Immature natural killer cell (primary cell): ENCODE data around the gene SEZ6L. TPM values are rescaled to one million over a fixed set of nuclear protein-coding genes. Genes with fewer than 3 reads are reported as not detected.

Experiments
- DNase-seq, 3 donors: peaks; one replicate each; pipeline ENCODE4 v3.0.0; 2022; ENCODE audit warnings: mixed read lengths in 1 of 3
- H3K27ac Mint-ChIP-seq, 6 donors: one replicate each; pipeline ENCODE4 v1.8.0; 2020; ENCODE audit warnings: mixed read lengths in 6 of 6, mild to moderate bottlenecking in 5 of 6, inconsistent platforms in 4 of 6, moderate library complexity in 3 of 6
- H3K27me3 Mint-ChIP-seq, 3 donors: one replicate each; pipeline ENCODE4 v1.8.0; 2020 to 2021; ENCODE audit warnings: low read depth in 3 of 3, mild to moderate bottlenecking in 3 of 3, mixed read lengths in 3 of 3, moderate library complexity in 3 of 3, inconsistent platforms in 1 of 3
- H3K36me3 Mint-ChIP-seq, 3 donors: one replicate each; pipeline ENCODE4 v1.8.0; 2020; ENCODE audit warnings: mixed read lengths in 3 of 3, inconsistent platforms in 2 of 3, mild to moderate bottlenecking in 2 of 3
- H3K4me1 Mint-ChIP-seq, 2 donors: one replicate each; pipeline ENCODE4 v1.8.0; 2020; ENCODE audit warnings: inconsistent platforms in 2 of 2, mild to moderate bottlenecking in 2 of 2, mixed read lengths in 2 of 2, moderate library complexity in 1 of 2
- H3K4me3 Mint-ChIP-seq, 5 donors: one replicate each; pipeline ENCODE4 v1.8.0; 2020; ENCODE audit warnings: mild to moderate bottlenecking in 5 of 5, mixed read lengths in 5 of 5, inconsistent platforms in 3 of 5, moderate library complexity in 3 of 5
- H3K9me3 Mint-ChIP-seq, 6 donors: one replicate each; pipeline ENCODE4 v1.8.0; 2020; ENCODE audit warnings: mild to moderate bottlenecking in 6 of 6, mixed read lengths in 6 of 6, inconsistent platforms in 4 of 6, moderate library complexity in 3 of 6
- polyA plus RNA-seq, 3 donors: library from polyadenylated mRNA; unstranded; fragments of 300-500 nt; fragmentation: Illumina TruSeq; gene quantifications; one replicate each; pipeline ENCODE4 v1.2.3, GENCODE V29; 2021

Gene SEZ6L
- polyA plus RNA-seq, 3 donors from 2014 or later: 0.20 to 1.7 TPM; not detected in 1

DNA sequence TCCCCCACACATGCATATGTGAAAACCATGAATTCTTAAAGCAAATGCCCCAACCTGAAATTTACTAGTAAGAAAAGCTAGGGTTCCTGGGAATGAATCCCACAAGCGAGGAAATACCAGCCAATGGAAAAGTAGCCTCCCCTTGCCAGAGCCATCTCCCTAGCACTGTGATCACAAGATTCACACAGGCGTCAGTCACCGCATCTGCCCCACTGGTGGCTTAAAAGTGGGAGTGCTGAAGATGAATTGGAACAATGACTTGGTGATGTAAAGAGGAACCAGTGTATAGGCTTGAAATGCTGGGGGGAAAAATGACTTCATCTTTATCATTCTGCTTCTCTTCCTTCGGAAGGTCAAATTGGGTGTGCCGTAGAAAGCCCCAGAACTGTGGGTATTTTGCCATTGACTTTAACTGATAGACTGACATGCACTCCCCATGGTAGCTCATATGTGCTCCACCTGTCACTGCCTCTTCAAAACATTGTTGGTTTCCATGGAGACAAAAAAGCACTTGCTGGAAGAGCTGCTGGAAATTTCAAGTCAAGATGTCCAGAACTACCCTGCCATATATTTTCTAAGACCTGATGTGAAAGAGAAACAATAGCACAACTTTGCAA, 240.6 kb downstream of the SEZ6L start:
- Mint-ChIP-seq H3K27ac (no peak overlapping the region), H3K4me1 (no peaks in the 10 kb centered on the region), H3K9me3 (no peaks in the 10 kb centered on the region), H3K27me3 (peaks cover 3 to 8% (median 6%) of the 10 kb centered on the region in 3 donors), H3K36me3 (no peaks in the 10 kb centered on the region), H3K4me3 (no peak overlapping the region)
- DNase-seq: no peak

DNA sequence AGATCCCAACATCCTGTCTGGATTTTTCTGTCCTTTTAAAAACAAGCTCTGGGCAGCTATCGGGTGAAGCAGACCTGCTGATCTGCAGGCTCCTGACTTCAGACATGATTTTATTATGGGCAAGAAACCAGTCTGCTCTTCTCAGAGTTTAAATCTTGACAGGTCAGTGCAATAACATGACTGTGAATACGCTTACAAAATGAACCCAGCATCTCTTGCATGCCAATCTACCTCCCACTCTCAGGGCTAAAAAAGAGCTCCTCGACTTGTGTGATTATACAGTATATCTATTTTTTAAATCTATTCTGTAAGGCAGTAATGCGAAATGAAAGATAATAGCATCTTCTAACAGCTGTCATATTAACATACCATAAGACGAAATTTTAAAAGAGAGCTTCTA, 241.1 kb downstream of the SEZ6L start:
- H3K27me3 Mint-ChIP-seq: peaks cover 3 to 8% (median 6%) of the 10 kb centered on the region in 3 donors
- H3K36me3 Mint-ChIP-seq: no peaks in the 10 kb centered on the region
- no peak overlapping the region for H3K4me3 Mint-ChIP-seq
- no peaks in the 10 kb centered on the region for H3K4me1 Mint-ChIP-seq
- no peak overlapping the region for H3K27ac Mint-ChIP-seq
- no peak for DNase-seq
- no peaks in the 10 kb centered on the region for H3K9me3 Mint-ChIP-seq

DNA sequence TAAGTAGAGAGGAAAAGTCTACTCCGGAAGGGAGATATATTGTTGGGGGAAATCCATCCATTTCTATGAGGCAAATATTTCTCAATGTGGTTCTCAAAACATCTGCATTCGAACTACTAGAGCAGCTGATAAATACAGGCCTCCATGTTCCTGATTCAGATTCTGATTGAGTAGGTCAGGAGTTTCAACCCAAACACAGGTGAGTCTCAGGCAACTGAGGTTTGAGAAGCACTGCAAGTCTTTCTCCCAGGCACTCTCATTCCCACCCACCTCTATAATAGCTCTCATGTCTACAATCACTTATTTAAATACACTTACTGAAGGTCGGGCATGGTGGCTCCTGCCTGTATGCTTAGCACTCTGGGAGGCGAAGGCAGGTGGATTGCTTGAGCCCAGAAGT, 245.1 kb downstream of the SEZ6L start:
- Mint-ChIP-seq H3K27ac (no peak overlapping the region), H3K4me3 (no peak overlapping the region), H3K4me1 (no peaks in the 10 kb centered on the region), H3K27me3 (peaks cover 2 to 10% (median 3%) of the 10 kb centered on the region in 3 donors), H3K36me3 (no peaks in the 10 kb centered on the region), H3K9me3 (no peaks in the 10 kb centered on the region)
- no peak for DNase-seq

DNA sequence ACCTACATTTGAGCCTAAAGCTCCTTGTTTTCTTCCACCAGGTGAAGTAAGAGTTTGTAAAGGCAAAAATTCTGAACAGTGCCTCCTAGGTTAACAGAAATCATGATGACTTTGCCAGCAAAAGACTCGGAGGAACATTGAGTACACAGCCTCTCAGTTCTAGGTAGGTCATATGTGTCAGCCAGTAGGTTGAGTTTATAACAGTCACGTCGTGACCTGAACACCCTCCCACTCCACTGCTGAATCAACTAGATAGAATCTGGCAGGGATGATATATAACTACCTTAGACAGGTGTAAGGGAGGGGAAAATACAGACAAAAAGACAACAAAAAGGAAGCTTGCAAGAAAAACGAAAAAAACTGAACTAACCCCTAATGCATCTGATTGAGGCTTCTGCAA, 247.0 kb downstream of the SEZ6L start:
- H3K27me3 Mint-ChIP-seq: peaks cover 0 to 10% (median 5%) of the 10 kb centered on the region in 3 donors
- no peaks in the 10 kb centered on the region for H3K36me3 Mint-ChIP-seq
- H3K9me3 Mint-ChIP-seq: no peaks in the 10 kb centered on the region
- no peaks in the 10 kb centered on the region for H3K4me1 Mint-ChIP-seq
- H3K27ac Mint-ChIP-seq: no peak overlapping the region
- no peak overlapping the region for H3K4me3 Mint-ChIP-seq
- no peak for DNase-seq

DNA sequence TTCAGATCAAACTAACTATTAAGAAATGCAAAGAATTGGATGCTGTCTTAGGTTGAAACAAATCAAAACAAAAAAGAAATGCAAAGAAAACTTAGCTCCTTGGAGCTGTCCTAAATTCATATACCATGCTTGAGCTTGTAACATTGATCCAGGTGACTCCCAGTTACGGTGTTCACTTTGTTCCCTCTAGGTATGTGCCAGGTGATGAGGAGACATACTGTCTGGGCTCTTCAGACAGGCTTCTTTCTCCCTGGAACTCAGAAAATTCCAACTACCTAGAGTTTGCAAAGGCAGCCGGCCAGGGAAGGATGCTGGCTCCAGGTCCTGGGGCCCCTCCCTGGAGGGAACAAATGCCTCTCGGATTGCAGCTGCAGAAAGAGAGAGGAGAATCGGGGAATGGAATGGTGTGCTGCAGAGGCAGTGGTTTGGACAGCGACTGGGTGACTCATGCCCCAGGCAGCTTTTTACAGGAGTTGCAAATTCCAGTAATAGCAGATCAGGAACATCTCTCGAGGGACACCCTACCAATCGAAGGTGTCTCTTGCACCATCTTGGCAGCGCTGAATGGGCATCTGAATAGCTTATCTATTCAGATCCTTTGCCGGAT, 247.5 kb downstream of the SEZ6L start:
- Mint-ChIP-seq H3K27me3 (peaks cover 4 to 10% (median 5%) of the 10 kb centered on the region in 3 donors), H3K4me3 (no peak overlapping the region), H3K27ac (no peak overlapping the region), H3K9me3 (no peaks in the 10 kb centered on the region), H3K4me1 (no peaks in the 10 kb centered on the region), H3K36me3 (no peaks in the 10 kb centered on the region)
- no peak for DNase-seq

DNA sequence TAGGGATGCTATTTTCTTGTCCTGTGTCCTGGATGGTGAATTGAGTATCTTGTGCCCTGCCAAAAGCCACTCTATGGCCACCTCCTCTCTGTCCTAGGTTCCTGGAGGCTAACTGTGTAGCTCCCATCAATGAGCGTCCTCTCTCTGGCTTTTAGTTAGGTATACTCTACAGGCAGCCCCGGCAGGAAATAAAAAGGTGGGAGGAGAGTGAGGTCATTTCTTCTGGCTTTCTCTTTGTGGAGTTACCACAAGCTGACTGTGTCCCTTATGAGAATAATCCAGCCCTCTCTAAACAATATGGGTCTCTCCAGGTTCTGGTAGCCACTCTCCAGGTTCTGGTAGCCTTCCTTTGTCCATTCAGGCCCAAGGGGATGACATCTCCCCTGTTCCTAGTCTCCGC, 248.1 kb downstream of the SEZ6L start:
- no peak for DNase-seq
- no peak overlapping the region for H3K4me3 Mint-ChIP-seq
- no peaks in the 10 kb centered on the region for H3K36me3 Mint-ChIP-seq
- no peak overlapping the region for H3K27ac Mint-ChIP-seq
- H3K27me3 Mint-ChIP-seq: peaks cover 5 to 10% (median 7%) of the 10 kb centered on the region in 3 donors
- H3K4me1 Mint-ChIP-seq: no peaks in the 10 kb centered on the region
- H3K9me3 Mint-ChIP-seq: peaks cover 0 to under 1% (median 0%) of the 10 kb centered on the region in 6 donors

DNA sequence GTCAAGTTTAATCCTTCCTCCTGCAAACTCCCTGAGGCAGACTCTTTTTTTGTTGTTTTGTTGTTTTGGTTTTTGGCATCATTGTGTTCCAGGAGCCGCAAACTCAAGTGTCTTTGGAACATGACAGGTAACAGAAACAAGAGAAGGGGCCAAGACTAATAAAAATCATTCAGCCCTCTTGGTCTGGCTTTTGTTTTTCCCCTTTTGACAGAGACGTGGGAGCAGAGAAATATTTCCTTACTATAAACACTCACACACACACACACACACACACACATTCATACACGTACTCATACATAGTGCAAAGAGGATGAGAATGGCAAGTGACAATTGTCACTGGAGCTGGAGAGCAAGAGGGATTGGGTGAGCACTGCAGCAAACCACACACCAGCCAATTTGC, 249.4 kb downstream of the SEZ6L start:
- DNase-seq: no peak
- Mint-ChIP-seq H3K36me3 (peaks cover 0 to 8% (median 2%) of the 10 kb centered on the region in 3 donors), H3K27ac (no peak overlapping the region), H3K27me3 (peaks cover 6 to 9% (median 7%) of the 10 kb centered on the region in 3 donors), H3K9me3 (peaks cover 0 to 12% (median 9%) of the 10 kb centered on the region in 6 donors), H3K4me1 (no peaks in the 10 kb centered on the region), H3K4me3 (no peak overlapping the region)

DNA sequence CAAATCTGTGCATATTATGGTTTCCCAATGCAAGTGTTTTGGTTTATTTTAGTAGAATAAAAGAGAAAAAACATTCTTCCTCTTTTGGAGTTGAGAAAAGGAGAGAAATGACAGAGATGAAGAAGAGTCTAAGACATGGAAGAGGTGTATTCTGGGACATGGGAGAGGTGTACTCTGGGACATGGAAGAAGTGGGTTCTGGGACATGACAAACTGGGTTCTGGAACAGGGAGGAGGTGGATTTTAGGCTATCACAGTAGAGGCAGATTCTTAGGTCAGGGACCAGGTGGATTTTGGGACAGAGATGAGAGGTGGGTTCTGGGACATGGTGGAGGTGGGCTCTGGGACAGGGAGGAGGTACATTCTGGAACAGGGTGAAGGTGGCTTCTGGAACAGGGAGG, 257.7 kb downstream of the SEZ6L start:
- Mint-ChIP-seq H3K36me3 (peaks cover 0 to 8% (median 2%) of the 10 kb centered on the region in 3 donors), H3K9me3 (peaks cover 0 to 15% (median 9%) of the 10 kb centered on the region in 6 donors), H3K4me1 (peaks cover 15 to 23% of the 10 kb centered on the region in 2 donors), H3K27me3 (peaks cover 7 to 8% (median 8%) of the 10 kb centered on the region in 3 donors), H3K27ac (peak overlapping the region; percentile 13 to 83 (median 53)), H3K4me3 (peak overlapping the region; percentile 3 to 77 (median 68))
- DNase-seq: no peak

DNA sequence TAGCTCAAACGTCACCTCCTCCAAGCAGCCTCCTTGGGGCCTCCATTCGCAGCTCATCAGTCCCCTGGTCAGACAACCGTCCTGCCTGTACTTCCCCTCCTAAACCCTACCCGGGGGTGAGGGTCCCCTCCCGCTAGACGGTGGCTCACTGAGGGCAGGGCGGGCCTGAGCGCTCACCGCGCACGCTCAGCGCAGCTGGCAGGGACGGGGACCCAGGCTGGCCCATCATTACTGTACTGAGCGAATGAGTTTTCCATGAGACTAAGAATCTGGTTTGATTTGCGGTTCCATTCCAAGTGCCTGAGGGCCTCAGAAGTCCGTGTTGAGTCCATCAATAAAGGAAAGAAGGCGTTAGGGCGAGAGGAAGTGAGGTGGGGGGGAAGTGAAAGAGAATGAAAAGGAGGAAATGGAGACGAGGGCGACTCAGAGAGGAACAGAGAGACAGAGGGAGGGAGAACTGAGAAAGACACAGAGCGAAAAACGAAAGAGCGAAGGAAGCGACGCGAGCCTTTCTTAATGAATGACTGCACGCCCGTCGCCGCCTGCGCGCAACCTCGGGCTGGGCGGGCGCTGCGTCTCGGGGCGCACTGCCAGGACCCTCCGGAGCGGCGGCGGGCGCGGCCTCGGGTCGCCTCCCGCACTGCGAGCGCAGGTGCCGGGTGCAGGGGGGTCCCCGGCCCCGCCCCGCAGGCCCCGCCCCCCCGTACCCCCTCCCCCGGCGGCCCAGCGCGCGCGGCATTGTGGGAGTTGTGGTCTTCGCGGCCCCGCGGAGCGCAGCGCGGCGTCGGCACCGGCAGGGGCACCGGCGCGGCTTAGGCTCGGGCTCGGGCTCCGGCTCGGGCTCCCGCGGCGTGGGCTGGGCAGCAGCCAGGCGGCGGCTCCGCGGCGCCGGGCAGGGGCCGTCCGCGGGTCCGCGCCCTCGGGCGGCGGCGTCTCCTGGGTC, 259.5 kb downstream of the SEZ6L start, which contains the start of gene ASPHD2:
Gene ASPHD2 (plus strand): TSS at position 746 of the 943 bp plus-strand sequence. CDS start 4,356 bp downstream, outside the sequence.
- DNase-seq: peak; percentile 70 to 81 (median 78)
- H3K4me1 Mint-ChIP-seq: peaks cover 15 to 23% of the 10 kb centered on the region in 2 donors
- peaks cover 0 to 1% (median 0%) of the 10 kb centered on the region in 6 donors for H3K9me3 Mint-ChIP-seq
- H3K27ac Mint-ChIP-seq: peak within 1 kb of the TSS; percentile 89 to 100 (median 96)
- peaks cover 0 to 7% (median 0%) of the 10 kb centered on the region in 3 donors for H3K36me3 Mint-ChIP-seq
- H3K4me3 Mint-ChIP-seq: peak within 1 kb of the TSS; percentile 95 to 100 (median 98)
- peaks cover 2 to 7% (median 6%) of the 10 kb centered on the region in 3 donors for H3K27me3 Mint-ChIP-seq

DNA sequence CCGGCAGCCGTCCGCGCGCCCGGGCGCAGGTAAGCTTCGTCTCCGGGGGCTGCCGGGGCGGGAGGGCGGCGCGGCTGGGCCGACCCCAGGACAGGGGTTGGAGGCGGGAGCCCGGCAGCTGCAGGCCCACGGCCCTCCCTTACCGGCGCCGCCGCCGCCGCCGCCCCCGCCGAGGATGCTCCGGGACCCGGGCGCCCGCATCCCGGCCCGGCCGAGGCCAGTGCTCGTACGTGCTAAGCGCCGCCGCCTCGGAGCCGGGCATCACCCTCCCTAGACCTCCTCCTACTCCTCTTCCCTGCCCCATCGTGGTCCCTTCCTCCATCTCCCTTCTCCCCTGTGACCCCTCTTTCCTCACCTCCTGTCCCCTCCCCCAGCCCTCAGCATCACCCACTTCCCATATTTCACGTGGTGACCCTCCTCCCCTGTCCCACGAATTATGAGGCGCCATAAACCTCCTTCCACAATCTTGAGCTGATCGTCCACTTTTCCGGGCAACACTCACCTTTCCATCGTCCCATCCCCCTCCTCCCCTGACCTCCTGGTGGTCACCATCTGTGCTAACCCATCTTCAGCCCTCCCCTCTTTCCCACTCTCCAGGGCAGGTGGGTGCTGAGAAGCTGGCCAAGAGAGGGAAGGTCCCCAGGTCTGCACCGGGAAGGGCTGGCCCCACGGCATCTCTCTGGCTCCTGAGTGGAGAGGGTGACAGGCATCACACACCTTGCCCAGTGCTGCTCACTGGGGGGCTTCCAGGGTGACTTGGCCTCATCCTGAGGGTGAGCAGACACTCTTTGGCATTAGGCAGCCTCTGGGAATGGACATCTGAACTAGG, 260.4 kb downstream of the SEZ6L start:
- Mint-ChIP-seq H3K36me3 (peaks cover 0 to 7% (median 4%) of the 10 kb centered on the region in 3 donors), H3K4me1 (peaks cover 15 to 23% of the 10 kb centered on the region in 2 donors), H3K4me3 (peak overlapping the region; percentile 62 to 82 (median 82)), H3K27me3 (peaks cover 2 to 7% (median 3%) of the 10 kb centered on the region in 3 donors), H3K27ac (peak overlapping the region; percentile 8 to 85 (median 68)), H3K9me3 (no peaks in the 10 kb centered on the region)
- DNase-seq: peak in 1 of 3 donors; percentile 5

DNA sequence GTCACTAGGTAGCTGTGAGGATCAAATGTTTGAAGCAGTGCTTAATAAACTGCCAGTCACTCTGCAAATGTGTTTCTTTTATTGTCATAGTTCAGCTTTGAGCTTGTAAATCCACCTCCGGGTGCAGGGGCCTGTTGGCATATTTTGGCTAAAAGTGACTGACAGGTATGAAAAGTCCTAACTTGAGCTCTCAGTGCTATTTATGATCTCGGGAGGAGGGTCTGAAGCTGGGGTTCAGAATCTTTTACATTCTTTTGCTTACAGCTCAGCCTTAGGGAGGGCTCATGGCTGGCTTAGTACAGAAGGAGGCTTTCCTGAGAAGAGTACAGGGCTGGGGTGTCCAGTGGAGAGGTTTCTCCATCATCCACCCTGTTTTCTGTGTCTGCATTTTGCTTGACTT, 261.3 kb downstream of the SEZ6L start:
- Mint-ChIP-seq H3K27ac (peak overlapping the region; percentile 8 to 81 (median 64)), H3K4me3 (peak overlapping the region; percentile 62 to 82 (median 82)), H3K27me3 (peaks cover 3 to 7% (median 4%) of the 10 kb centered on the region in 3 donors), H3K9me3 (no peaks in the 10 kb centered on the region), H3K4me1 (peaks cover 15 to 23% of the 10 kb centered on the region in 2 donors), H3K36me3 (peaks cover 0 to 12% (median 9%) of the 10 kb centered on the region in 3 donors)
- no peak for DNase-seq

DNA sequence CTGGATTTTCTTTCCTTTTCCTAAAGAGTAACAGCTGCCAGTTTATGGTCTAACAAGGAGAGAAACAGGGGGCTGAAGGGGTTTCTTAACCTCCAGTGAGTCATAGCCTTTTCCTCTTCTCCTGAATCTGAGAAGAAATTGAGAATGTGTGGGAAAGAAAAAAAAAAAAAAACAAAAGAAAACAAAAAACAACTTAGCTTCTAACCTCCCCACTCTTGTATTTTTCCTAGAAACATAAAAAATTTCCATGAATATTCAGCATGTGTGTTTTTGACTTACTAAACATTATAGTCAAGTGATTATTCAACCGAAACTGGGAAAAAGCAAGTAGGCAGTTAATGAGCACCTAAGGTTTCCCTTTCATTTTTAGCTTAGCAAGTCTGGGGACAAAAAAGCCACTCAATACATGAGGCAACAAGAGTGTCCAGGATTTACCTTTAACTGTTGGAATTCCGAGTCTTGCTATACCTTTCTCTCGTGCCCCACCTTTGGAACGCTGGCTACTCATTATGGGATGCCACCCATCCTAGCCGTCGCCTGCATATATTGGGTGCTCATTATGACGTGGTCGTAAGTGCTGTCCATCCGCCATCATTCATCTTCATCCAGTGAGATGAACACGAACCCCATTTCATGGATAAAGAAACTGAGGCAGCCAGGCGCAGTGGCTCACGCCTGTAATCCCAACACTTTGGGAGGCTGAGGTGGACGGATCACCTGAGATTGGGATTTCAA, 262.2 kb downstream of the SEZ6L start:
- Mint-ChIP-seq H3K4me3 (peak overlapping the region in 2 of 5 donors; percentile 82), H3K4me1 (peaks cover 15 to 29% of the 10 kb centered on the region in 2 donors), H3K36me3 (peaks cover 0 to 14% (median 9%) of the 10 kb centered on the region in 3 donors), H3K9me3 (no peaks in the 10 kb centered on the region), H3K27ac (peak overlapping the region in 2 of 6 donors; percentile 17 to 35), H3K27me3 (peaks cover 3 to 7% (median 4%) of the 10 kb centered on the region in 3 donors)
- no peak for DNase-seq
